ENCODE measurements around the gene TXNDC8.
A peak's percentile ranks its signal among the peaks of the same experiment; 100 is the strongest.
"Not testable (repeated sequence)": the region's sequence is repeated elsewhere in the genome, so short reads cannot be mapped to it uniquely, and the experiment has no call there.

The TXNDC8 gene

GRCh38 chr9:110337727-110338126 lies at the start of gene TXNDC8:
TXNDC8 (minus strand) TSS chr9:110337863.
- DNase-seq: no peak

GRCh38 chr9:110383491-110383890 lies 45.8 kb upstream of the TXNDC8 start:
- no peak for DNase-seq

- DNase-seq: no peak
Measured at GRCh38 chr9:110382731-110383130, 45.1 kb upstream of the TXNDC8 start.

GRCh38 chr9:110371411-110372007 lies 33.8 kb upstream of the TXNDC8 start:
- no peak for DNase-seq

- DNase-seq: no peak
Measured at GRCh38 chr9:110370315-110370714, 32.7 kb upstream of the TXNDC8 start.

- DNase-seq: no peak
Measured at GRCh38 chr9:110364451-110364850, 26.8 kb upstream of the TXNDC8 start.

GRCh38 chr9:110358992-110359391 lies 21.3 kb upstream of the TXNDC8 start:
- DNase-seq: not testable (repeated sequence)

GRCh38 chr9:110357505-110357904 lies 19.8 kb upstream of the TXNDC8 start:
- DNase-seq: no peak

- DNase-seq: no peak
Measured at GRCh38 chr9:110356639-110357395, 19.2 kb upstream of the TXNDC8 start.

GRCh38 chr9:110355911-110356310 lies 18.2 kb upstream of the TXNDC8 start:
- no peak for DNase-seq

GRCh38 chr9:110351009-110351467 lies 13.4 kb upstream of the TXNDC8 start:
- DNase-seq: no peak

- no peak for DNase-seq
Measured at GRCh38 chr9:110346325-110346724, 8.7 kb upstream of the TXNDC8 start.

- no peak for DNase-seq
Measured at GRCh38 chr9:110344821-110345220, 7.2 kb upstream of the TXNDC8 start.

GRCh38 chr9:110343551-110343950 lies 5.9 kb upstream of the TXNDC8 start:
- DNase-seq: no peak

GRCh38 chr9:110340306-110340705 lies 2.6 kb upstream of the TXNDC8 start:
- DNase-seq: no peak

- DNase-seq: no peak
Measured at GRCh38 chr9:110338143-110338542, 480 bp upstream of the TXNDC8 start.

GRCh38 chr9:110336363-110336762 lies 1.3 kb downstream of the TXNDC8 start:
- DNase-seq: no peak

- peak in 1 of 2 experiments; percentile 20 for DNase-seq
Measured at GRCh38 chr9:110334871-110335270, 2.8 kb downstream of the TXNDC8 start.

GRCh38 chr9:110334183-110334582 lies 3.5 kb downstream of the TXNDC8 start:
- no peak for DNase-seq

GRCh38 chr9:110332766-110333165 lies 4.9 kb downstream of the TXNDC8 start:
- no peak for DNase-seq

- DNase-seq: no peak
Measured at GRCh38 chr9:110330484-110331105, 7.1 kb downstream of the TXNDC8 start.

GRCh38 chr9:110329639-110330230 lies 7.9 kb downstream of the TXNDC8 start:
- no peak for DNase-seq

- DNase-seq: no peak
Measured at GRCh38 chr9:110328763-110329162, 8.9 kb downstream of the TXNDC8 start.

GRCh38 chr9:110327716-110328115 lies 9.9 kb downstream of the TXNDC8 start:
- no peak for DNase-seq
